Endothelial cell of umbilical vein (primary cell): ENCODE data around the gene SMARCD3. TPM values are rescaled to one million over a fixed set of nuclear protein-coding genes. Genes with fewer than 3 reads are reported as not detected.

Experiments used
- BruUV-seq: library from RNA; stranded (reverse); fragments of 400-500 nt; replicated peaks from 2 replicates; lab custom pipeline; 2021; lab: Mats Ljungman, UMichigan
- CTCF ChIA-PET: fragments of 300-600, 350-600 bp; sonication (Branson Sonifier 250); formaldehyde crosslinking; loops from one replicate; lab custom pipeline; 2021; ENCODE audit warnings: antibody characterized with exemption, inconsistent platforms; lab: Charles Lee
- POLR2A ChIA-PET: fragments of 300-600, 350-600 bp; sonication (Branson Sonifier 250); formaldehyde crosslinking; loops from one replicate; lab custom pipeline; 2021; ENCODE audit warnings: antibody characterized with exemption, inconsistent platforms; lab: Charles Lee
- DNase-seq: peaks from one replicate; pipeline ENCODE4 v3.0.0-alpha.2; 2011; ENCODE audit warnings: low read depth, low spot score
- FAIRE-seq: peaks from 2 replicates; lab custom pipeline; 2011; peaks lifted over from hg19 to GRCh38; lab: Jason Lieb, UNC
- H2AFZ ChIP-seq: 2 replicates; pipeline ENCODE4 v1.6.0; 2012; ENCODE audit warnings: low read depth, low read length, control low read depth, inconsistent platforms
- H3K27ac ChIP-seq: 2 replicates; pipeline ENCODE4 v1.5.1; 2011; ENCODE audit warnings: low read depth, mild to moderate bottlenecking, control low read depth, low read length, moderate library complexity; ENCODE audit not compliant: insufficient read depth
- H3K27me3 ChIP-seq, 2 experiments: 2 replicates each; pipeline versions ENCODE4 v1.6.0 to v1.6.1; 2011; ENCODE audit warnings: low read length in 2 of 2, mixed read lengths in 1 of 2; ENCODE audit not compliant: control insufficient read depth in 2 of 2, insufficient read depth in 2 of 2
- H3K36me3 ChIP-seq, 2 experiments: 2 replicates in 1 of 2; 3 replicates in 1 of 2; pipeline ENCODE4 v1.5.1; 2011; ENCODE audit warnings: low read length in 2 of 2, mild to moderate bottlenecking in 1 of 2, moderate library complexity in 1 of 2; ENCODE audit not compliant: control insufficient read depth in 2 of 2, insufficient read depth in 2 of 2; ENCODE audit errors: extremely low read depth in 1 of 2
- H3K4me1 ChIP-seq: 3 replicates; pipeline ENCODE4 v1.5.1; 2011; ENCODE audit warnings: mild to moderate bottlenecking, low read length; ENCODE audit not compliant: control insufficient read depth, insufficient read depth; ENCODE audit errors: extremely low read depth
- H3K4me2 ChIP-seq: 2 replicates; pipeline ENCODE4 v1.6.1; 2011; ENCODE audit warnings: low read length, control low read depth, mixed read lengths; ENCODE audit not compliant: insufficient read depth
- H3K4me3 ChIP-seq, 3 experiments: fragments of 200-600 bp in 1 of 3; sonication (generic), shearing (Covaris generic) in 1 of 3; replicated peaks in 1 of 3; 2 replicates each; pipeline ENCODE4 v1.5.1; 2011 to 2016; ENCODE audit warnings: control low read depth in 3 of 3, low read length in 3 of 3, mild to moderate bottlenecking in 2 of 3, inconsistent platforms in 1 of 3, low read depth in 1 of 3, moderate library complexity in 1 of 3; ENCODE audit not compliant: insufficient read depth in 1 of 3
- H3K79me2 ChIP-seq: 2 replicates; pipeline ENCODE4 v1.6.0; 2012; ENCODE audit warnings: low read length, inconsistent platforms; ENCODE audit not compliant: control insufficient read depth, insufficient read depth
- H3K9ac ChIP-seq: replicated peaks from 2 replicates; pipeline ENCODE3; 2011; ENCODE audit warnings: low read length, control low read depth; ENCODE audit not compliant: insufficient read depth; ENCODE audit errors: extremely low read depth
- H3K9me1 ChIP-seq: replicated peaks from 3 replicates; pipeline ENCODE4 v1.6.0; 2011; ENCODE audit warnings: mild to moderate bottlenecking, low read length; ENCODE audit not compliant: control insufficient read depth, insufficient read depth; ENCODE audit errors: extremely low read depth
- H3K9me3 ChIP-seq: replicated peaks from 2 replicates; pipeline ENCODE4 v1.5.1; 2012; ENCODE audit warnings: low read length, inconsistent platforms; ENCODE audit not compliant: control insufficient read depth, insufficient read depth
- H4K20me1 ChIP-seq: replicated peaks from 2 replicates; pipeline ENCODE3; 2011; ENCODE audit warnings: mild to moderate bottlenecking, low read length; ENCODE audit not compliant: control insufficient read depth, insufficient read depth; ENCODE audit errors: extremely low read depth
- EZH2 ChIP-seq: IDR thresholded peaks from 2 replicates; pipeline ENCODE4 v1.6.1; 2012; ENCODE audit warnings: borderline replicate concordance, low read depth, mild to moderate bottlenecking, moderate library complexity, low read length, inconsistent platforms; ENCODE audit not compliant: severe bottlenecking
- FOS ChIP-seq: IDR thresholded peaks from 2 replicates; pipeline ENCODE4 v1.6.1; 2011; ENCODE audit warnings: mild to moderate bottlenecking, low read length, moderate library complexity, borderline replicate concordance; ENCODE audit not compliant: insufficient read depth
- MAX ChIP-seq: IDR thresholded peaks from 2 replicates; pipeline ENCODE4 v1.6.1; 2011; ENCODE audit not compliant: insufficient read depth, insufficient read length
- POLR2A ChIP-seq: IDR thresholded peaks from 2 replicates; pipeline ENCODE4 v1.6.1; 2012; ENCODE audit warnings: low read depth, mild to moderate bottlenecking, control low read depth, low read length
- dilution Hi-C: fragments of 300-500 bp; cut with MboI; formaldehyde crosslinking; loops from one replicate; pipeline ENCODE4 v1.15.0; 2019; ENCODE audit warnings: low sequenced_read_pairs; ENCODE audit not compliant: extremely low pct_ligation_motif_present
- intact Hi-C: fragments of 100-400 bp; cut with micrococcal nuclease; formaldehyde crosslinking; loops from one replicate; pipeline ENCODE4 v1.10.0; 2022
- polyA plus RNA-seq, 4 experiments: library from polyadenylated mRNA; depleted of rRNA in 3 of 4; stranded (reverse) in 3 of 4; unstranded in 1 of 4; fragments of >200 nt; gene quantifications; 2 replicates each; pipeline versions ENCODE4 v1.2.1 to v1.2.3, GENCODE V29; 2011 to 2012; ENCODE audit warnings: missing spikeins in 1 of 4
- total RNA-seq: library from RNA; stranded (reverse); gene quantifications from 2 replicates; pipeline ENCODE4 v1.2.3, GENCODE V29; 2021

SMARCD3 gene
- total and polyA plus RNA-seq, 2 donors (not counting 3 experiments of a cell fraction or from before 2014, with no cell fraction given): 6.1 to 8.5 TPM

- dilution Hi-C loops (no loop called here), intact Hi-C loops (no loop called here)
- ChIA-PET POLR2A (no interaction called here), CTCF (interaction anchor here (1.0 kb wide), 1 partner anchor 22 kb away, joined by 3 read pairs; no protein-coding TSS in a partner anchor)
- Histone ChIP-seq H3K4me2 (no peak overlapping the region), H4K20me1 (no peaks in the 10 kb centered on the region), H3K9ac (no peak overlapping the region), H3K9me1 (no peaks in the 10 kb centered on the region), H3K9me3 (no peaks in the 10 kb centered on the region), H3K4me3 (no peak overlapping the region), H3K79me2 (no peaks in the 10 kb centered on the region), H3K27ac (no peak overlapping the region), H3K27me3 (no peaks in the 10 kb centered on the region), H2AFZ (no peak overlapping the region), H3K36me3 (peaks cover 5 to 20% of the 10 kb centered on the region in 2 experiments), H3K4me1 (no peaks in the 10 kb centered on the region)
- DNase-seq (no peak), FAIRE-seq (no peak)
- BruUV-seq: no TSS peak
- TF ChIP-seq FOS: no peak
- no peak for TF ChIP-seq POLR2A
- no peak for TF ChIP-seq EZH2
Observed at GRCh38 chr7:151212626-151213025, 35.9 kb downstream of the SMARCD3 start.

- intact Hi-C loops: no loop called here
Observed at GRCh38 chr7:151211155-151211772, 37.2 kb downstream of the SMARCD3 start.

More at GRCh38 chr7:151211155-151211772, 37.2 kb downstream of the SMARCD3 start:
- Histone ChIP-seq H3K27me3 (no peaks in the 10 kb centered on the region), H3K4me1 (no peaks in the 10 kb centered on the region), H3K9ac (no peak overlapping the region), H3K36me3 (peaks cover 0 to 17% of the 10 kb centered on the region in 2 experiments), H3K4me3 (no peak overlapping the region), H3K27ac (no peak overlapping the region), H2AFZ (no peak overlapping the region), H4K20me1 (no peaks in the 10 kb centered on the region), H3K79me2 (no peaks in the 10 kb centered on the region), H3K9me1 (no peaks in the 10 kb centered on the region), H3K4me2 (no peak overlapping the region), H3K9me3 (no peaks in the 10 kb centered on the region)
- TF ChIP-seq POLR2A: peak; percentile 40
- TF ChIP-seq MAX: no peak
- dilution Hi-C loops: no loop called here
- no peak for FAIRE-seq
- BruUV-seq: no TSS peak
- ChIA-PET POLR2A (no interaction called here), CTCF (no interaction called here)
- DNase-seq: no peak
